Measurements from ENCODE around the gene JDP2.

JDP2 gene

DNA sequence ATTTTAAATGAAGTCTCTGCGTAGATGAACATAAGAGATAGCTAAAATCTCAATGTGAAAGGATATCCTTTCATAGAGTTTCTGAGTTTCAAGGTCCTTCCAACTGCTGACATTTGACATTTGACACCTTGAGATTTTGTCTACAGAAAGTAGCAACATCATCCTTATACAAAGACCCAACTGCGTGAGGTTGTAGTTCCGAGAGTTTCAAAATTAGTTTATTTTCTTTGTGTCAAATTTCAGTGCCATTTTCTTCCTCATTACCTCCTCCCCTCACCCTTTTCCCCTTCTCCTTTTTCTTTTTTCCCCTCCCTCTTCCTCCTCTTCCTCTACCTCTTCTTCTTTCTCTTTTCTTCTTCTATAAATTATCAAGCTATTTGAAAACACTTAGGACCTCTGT is 67.6 kb downstream of the JDP2 start:
- DNase-seq = no peak
- in situ Hi-C loops (cut with HindIII; ENCODE audit: low pct_ligation_motif_present, low pct_unique_long_range_greater_than_20kb, low sequenced_read_pairs) = no loop called here

DNA sequence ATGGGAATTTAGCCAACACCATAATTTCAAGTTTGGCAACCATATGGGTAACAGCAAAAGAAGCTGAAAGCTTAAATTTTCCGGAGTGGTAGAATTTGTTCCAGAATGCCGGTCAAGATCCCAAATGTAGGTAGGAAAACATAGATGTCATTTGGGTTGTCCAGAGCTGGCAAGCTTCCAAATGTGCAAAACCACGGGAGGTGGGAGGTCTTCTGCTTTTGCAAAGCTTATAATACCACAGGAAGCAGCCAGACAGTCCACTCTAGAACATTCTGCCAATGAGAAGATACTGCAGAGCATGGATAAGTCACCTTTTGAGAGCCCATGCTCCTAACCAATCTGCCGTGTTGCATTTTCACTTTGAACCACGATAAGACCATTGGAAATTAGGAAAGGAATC is 68.1 kb downstream of the JDP2 start:
- no peak for DNase-seq
- in situ Hi-C loops (cut with HindIII; ENCODE audit: low pct_ligation_motif_present, low pct_unique_long_range_greater_than_20kb, low sequenced_read_pairs) = no loop called here

DNA sequence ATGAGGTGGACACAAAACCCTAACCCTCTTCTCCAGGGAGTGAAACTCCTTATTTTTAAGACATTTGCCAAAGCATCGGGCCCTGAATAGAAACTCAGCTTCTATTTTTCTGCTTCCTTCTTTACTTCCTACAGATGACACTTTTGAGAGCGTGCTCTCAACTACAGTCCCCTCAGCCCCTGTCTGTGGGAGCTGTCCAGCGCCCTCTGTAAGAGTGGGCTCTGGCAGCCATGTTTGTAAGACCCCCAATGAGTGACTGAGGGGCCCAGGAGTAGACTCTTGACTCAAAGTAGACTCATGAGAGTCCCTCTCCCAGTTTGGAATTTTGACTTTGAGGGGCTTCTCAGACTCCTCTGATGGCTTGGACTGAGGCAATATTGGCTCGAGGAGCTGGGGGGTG is 68.9 kb downstream of the JDP2 start:
- no peak for DNase-seq
- in situ Hi-C loops (cut with HindIII; ENCODE audit: low pct_ligation_motif_present, low pct_unique_long_range_greater_than_20kb, low sequenced_read_pairs) = no loop called here

DNA sequence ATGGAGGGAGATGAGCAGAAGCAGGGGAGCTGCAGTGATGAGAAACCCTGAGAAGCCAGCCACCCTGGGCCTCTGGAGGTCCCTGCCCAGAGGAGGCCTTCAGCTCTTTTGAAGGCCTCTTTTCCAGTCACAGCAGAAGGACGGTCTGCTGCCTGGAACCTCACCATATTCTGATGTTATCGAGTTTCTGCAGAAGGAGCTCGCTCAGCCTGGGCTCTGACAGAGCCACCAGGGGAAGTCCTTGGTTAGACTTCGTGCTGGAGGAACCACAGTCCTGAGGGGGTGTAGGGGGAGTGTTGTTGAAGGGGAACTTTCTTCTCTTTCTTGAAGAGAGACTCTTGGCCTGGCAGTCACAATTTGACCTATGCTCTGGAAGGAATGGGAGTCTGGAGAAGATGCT is 69.4 kb downstream of the JDP2 start:
- no peak for DNase-seq
- in situ Hi-C loops (cut with HindIII; ENCODE audit: low pct_ligation_motif_present, low pct_unique_long_range_greater_than_20kb, low sequenced_read_pairs) = no loop called here

DNA sequence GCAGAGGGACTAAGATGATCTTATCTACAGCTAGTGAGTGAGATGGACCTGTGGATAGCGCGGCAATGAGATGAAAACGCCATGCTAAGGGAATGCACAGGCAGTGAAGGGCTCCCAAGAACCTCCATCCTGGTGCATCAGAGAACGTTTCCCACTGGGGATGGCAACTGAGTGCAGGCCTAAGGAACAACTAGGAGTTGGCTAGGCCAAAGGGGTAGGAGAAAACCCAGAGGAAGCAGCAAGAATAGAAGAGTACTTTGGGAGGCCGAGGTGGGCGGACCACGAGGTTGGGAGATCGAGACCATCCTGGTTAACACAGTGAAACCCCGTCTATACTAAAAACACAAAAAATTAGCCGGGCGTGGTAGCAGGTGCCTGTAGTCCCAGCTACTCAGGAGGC is 69.9 kb downstream of the JDP2 start:
- DNase-seq = no peak
- in situ Hi-C loops (cut with HindIII; ENCODE audit: low pct_ligation_motif_present, low pct_unique_long_range_greater_than_20kb, low sequenced_read_pairs) = no loop called here

DNA sequence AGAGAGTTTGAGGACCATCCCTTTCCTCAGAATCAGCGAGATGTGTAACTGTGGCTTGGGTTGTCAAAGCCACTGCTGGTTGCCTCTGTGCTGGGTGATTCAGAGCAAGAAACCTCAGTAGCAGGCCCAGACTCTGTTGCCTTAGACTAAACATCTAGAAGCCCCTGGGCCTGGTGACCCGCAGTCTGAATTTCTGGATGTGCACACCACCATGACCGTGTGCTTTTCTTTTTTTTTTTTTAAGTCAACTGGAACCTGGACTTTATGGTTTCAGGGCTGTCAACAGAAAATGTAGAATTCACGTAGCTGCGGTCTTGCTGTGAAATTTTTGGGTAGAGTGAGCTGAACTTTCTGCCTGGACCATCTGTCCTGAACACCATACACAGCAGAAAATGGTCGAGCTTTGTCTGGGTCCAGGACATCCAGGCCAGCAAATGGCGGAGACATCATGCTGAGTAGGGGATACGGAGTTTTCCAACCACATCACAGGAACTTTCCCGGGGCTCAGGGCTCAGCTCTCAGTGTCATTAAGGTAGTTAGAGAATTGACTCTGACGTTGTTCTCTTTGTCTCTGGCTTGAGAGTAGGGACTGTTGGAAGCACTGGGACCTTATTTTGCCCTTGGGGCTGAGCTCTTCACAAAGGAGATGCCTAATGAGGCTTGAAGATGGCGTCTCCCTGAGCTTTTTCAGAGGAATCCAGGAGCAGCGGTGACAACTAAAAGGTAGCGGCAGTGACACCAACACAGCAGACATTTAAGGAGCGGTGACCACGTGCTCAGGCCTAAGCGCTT is 71.5 kb downstream of the JDP2 start:
- DNase-seq = no peak
- in situ Hi-C loops (cut with HindIII; ENCODE audit: low pct_ligation_motif_present, low pct_unique_long_range_greater_than_20kb, low sequenced_read_pairs) = no loop called here

DNA sequence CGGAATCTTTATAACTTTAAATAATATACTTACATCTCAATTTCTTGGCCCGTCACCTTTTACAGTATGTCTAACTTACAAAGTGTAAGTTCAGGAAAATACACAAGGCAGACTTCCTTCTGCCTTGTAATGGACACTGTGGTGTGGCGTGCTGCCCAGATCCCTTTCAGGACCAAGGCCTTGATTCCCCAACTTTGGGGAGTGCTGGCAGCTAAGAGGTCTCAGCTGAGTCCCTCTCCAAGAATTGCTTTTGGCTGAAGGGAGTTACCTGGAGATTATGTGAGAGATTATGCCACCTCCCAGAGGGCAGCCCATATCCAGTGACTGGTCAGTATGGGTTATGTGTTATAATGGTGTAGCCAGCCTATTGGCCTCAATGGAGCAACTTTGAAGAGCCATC is 73.3 kb downstream of the JDP2 start:
- in situ Hi-C loops (cut with HindIII; ENCODE audit: low pct_ligation_motif_present, low pct_unique_long_range_greater_than_20kb, low sequenced_read_pairs) = no loop called here
- no peak for DNase-seq

DNA sequence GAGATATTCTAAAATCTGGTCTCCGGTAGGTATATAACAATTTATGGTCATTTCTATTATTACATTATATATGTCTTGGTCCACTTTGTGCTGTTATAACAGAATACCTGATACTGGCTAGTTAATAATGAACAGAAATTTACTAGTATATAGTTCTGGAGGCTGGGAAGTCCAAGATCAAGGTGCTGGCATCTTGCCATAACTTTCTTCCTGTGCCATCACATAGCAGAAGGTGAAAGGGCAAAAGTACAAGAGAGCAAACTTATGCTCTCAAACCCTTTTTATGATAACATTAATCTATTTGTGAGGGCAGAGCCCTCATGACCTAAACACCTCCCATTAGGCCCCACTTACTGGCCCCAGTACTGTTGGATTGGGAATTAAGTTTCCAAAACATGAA is 76.6 kb downstream of the JDP2 start:
- in situ Hi-C loops (cut with HindIII; ENCODE audit: low pct_ligation_motif_present, low pct_unique_long_range_greater_than_20kb, low sequenced_read_pairs) = no loop called here
- DNase-seq = no peak

DNA sequence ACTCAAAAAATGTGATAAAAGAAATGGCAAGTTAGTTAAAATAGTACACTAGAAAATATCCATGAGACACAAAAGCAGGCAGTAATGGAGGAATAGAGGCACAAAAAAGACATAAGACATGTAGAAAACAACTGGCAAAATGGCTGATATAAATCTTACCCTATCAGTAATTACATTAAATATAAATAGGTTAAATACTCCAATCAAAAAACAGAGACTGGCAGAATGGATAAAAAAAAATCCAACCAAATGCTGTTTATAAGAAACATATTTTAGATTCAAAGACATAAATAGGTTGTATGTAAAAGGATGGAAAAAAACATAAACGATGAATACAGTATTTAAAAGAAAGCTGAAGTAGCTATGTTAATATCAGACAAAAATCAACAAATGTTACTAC is 79.1 kb downstream of the JDP2 start:
- no peak for DNase-seq
- in situ Hi-C loops (cut with HindIII; ENCODE audit: low pct_ligation_motif_present, low pct_unique_long_range_greater_than_20kb, low sequenced_read_pairs) = no loop called here

DNA sequence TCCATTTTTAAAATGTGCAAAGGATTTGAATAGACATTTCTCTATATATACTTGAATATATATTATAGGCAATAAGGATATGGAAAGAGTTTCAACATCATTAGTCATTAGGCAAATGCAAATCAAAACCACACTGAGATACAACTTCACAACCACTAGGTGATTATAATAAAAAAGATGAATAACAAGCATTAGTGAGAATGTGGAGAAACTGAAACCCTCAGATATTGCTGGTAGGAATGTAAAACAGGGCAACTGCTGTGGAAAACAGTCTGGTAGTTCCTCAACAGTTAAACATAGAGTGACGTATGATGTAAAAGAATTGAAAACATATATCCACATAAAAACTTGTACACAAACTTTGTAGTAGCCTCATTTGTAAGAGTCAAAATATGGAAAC is 82.7 kb downstream of the JDP2 start:
- in situ Hi-C loops (cut with HindIII; ENCODE audit: low pct_ligation_motif_present, low pct_unique_long_range_greater_than_20kb, low sequenced_read_pairs) = no loop called here
- no peak for DNase-seq

DNA sequence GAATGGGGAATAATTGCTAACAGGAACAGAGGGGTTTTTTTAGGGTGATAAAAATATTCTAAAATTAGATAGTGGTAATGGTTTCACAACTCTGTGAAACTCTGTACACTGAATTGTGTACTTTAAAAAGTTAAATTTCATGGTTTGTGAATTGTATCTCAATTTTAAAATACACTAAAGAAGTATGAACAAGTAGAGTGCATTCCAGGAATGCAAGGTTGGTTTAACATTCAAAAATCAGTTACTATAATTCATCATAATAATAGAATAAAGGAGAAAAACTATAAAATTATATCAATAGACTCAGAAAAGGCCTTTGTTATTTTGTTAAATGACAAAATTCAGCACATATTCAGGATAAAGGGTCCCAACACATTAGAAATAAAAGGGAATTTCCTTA is 83.4 kb downstream of the JDP2 start:
- in situ Hi-C loops (cut with HindIII; ENCODE audit: low pct_ligation_motif_present, low pct_unique_long_range_greater_than_20kb, low sequenced_read_pairs) = no loop called here
- no peak for DNase-seq

DNA sequence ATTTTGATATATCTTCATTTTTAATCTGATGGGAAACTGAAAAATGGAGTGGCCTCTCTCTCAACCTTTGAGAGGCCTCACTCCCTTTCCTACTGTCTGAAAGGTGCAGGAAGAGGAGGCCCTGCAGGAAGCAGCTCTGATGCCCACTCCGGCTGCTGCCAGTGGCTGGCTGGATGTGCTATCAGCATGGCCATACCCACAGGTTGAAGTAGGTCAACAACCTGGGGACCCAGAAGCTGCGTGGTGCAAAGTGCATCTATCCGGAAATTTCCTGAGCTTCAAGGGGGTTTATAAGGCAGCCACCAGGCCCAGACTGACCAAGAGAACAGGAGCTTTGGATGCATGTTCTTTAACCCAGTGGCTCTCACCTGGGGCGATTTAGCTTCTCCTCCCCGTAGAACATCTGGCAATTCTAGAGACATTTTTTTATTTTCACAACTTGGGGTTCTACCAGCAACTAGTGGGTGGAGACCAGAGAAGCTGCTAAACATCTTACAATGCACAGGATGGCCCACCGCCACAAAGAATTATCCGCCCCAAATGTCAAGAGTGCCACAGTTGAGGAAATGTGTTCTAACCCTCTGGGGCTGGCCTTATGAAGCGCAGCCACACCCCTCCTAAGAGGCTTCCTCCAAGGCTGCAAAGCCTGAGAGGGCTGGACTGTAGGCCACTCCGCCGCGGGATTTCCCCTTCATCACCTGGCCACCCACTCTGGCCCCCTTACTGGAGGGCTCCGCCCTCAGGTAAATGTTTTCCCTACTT is 86.3 kb downstream of the JDP2 start:
- in situ Hi-C loops (cut with HindIII; ENCODE audit: low pct_ligation_motif_present, low pct_unique_long_range_greater_than_20kb, low sequenced_read_pairs) = no loop called here
- no peak for DNase-seq

DNA sequence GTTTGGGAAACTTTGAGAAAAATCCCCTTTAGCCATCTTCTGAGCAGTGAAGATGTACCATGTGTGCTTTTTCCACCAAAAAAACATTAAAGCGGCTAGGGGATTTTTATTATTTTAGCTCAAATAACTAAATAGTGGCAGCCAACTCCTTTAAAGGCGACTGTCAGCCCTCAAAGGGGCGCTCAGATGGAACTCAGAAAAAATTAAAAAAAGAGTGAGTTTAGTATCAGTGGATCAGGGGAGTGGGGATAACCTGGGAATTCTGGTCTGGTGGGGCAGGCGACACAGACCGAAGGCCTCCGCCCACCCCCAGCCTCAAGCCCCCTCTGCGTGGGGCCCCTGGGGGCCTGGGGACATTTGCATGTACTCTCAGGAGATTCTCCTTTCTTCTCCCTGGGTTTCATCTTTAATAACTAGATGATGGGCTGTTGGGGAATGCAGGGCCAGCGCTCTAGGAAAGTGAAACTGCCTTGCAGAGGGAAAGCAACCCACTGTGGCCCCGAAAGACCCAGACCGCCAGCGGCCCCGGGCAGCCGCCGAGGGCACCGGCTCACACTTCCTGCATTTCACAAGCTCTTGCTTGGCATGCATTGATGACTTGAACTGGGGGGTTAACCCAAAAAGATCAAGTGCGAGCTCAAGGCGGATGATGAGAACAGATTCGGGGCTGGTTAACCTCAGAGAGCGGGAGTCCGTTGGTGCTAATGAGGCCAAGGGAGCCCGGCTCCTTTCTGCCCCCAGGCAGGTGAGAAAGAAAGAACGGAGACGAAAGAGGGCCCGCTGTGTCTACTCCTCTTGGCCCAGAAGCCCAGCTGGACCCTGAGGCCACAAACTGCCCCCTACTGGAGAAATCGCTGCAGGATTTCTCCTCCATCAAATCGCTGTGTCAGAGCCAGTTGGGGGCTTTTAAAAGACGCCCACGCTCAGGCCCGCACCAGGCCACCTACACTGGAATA is 87.1 kb downstream of the JDP2 start:
- in situ Hi-C loops (cut with HindIII; ENCODE audit: low pct_ligation_motif_present, low pct_unique_long_range_greater_than_20kb, low sequenced_read_pairs) = no loop called here
- no peak for DNase-seq

DNA sequence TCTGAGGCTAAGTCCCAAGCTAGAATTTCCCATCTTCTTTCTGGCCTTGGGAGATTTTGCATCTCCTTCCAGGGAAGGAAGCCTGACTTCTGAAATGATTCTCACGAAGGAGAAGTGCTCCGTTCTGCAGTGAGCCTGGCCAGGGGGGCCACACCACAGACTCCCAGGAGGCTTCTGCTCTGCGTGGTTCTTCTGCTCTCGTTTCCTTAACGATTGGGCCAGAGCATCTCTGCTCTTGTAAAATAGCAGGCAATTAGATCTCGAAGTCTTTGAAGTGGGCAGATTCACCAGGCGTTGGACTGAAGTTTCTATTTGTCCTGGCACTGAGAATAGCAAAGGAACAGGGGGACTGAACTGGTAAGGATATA is 87.8 kb downstream of the JDP2 start:
- DNase-seq = no peak
- in situ Hi-C loops (cut with HindIII; ENCODE audit: low pct_ligation_motif_present, low pct_unique_long_range_greater_than_20kb, low sequenced_read_pairs) = no loop called here

DNA sequence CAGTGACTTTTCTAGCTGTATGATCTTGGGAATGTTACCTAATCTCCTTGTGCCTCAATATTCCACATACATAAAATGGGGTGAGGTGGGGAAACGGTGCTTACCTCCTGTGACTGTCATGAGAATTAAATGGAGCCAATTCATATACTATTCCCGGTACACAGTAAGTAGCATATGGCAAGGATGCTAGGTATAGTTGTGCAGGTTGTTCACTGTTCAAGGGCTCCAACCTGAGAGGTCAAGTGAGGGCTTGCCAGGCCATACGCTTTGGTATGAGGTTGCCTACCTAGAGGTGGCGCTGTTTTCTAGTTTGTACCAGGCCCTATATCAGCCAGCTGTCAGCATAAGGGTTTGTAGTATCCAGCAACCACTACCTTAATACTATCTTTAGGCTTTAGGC is 90.8 kb downstream of the JDP2 start:
- DNase-seq = peak; percentile 13
- in situ Hi-C loops (cut with HindIII; ENCODE audit: low pct_ligation_motif_present, low pct_unique_long_range_greater_than_20kb, low sequenced_read_pairs) = no loop called here

DNA sequence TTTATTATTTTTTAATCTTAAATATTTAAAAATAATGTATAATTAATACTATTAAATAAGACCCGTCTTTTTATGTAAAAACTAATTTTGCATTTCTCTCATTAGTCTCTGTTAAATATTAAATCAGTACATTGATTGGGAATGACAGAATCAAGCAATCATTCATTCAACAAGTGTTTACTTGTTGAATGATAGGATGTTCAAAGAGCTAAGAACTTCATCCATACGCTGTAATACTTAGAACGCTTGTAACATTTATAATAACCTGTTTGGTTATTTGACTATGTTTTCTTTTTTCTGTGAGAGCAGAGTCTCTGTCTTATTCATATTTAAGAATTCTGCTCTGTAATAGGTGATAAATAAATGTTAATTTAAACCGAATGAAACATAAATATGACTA is 91.6 kb downstream of the JDP2 start:
- no peak for DNase-seq
- in situ Hi-C loops (cut with HindIII; ENCODE audit: low pct_ligation_motif_present, low pct_unique_long_range_greater_than_20kb, low sequenced_read_pairs) = no loop called here

DNA sequence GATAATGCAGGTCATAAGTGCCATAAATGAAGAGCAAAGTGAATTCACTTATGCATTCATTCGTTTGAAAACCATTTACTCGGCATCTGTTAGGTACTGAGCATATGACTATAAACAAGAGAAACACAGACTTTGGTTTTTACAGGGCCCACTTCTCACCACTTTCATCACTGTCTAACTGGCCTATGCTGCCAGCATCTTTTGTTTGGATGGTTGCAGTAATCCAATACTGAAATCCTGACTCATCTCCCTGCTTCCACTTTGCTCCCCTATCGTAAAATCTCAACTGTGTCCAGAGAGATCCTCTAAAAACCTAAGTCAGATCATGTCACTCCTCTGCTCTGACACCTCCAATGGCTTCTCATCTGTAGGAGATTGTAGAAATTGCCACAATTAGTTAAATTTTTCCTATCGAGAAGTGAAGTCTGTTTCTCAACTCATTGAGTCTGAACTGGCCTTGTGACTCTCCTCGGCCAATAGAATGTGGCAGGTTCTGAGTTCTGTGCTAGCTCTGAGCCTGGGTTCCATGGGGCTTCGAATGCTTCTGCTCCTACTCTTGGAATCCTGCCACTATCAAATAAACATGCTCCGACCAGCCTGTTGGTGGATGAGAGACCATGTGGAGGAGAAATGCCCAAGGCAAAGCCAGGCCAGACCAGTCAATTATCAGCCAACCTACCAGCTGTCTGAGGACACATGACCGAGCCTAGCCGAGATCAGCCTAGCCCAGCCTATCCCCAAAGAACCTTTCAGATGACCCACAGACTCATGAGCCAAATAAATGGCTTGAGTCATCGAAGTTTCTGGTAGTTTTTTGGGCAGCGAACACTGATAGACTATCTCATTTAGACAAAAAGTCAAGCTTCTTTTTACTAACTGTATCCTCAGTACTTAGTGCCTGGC is 92.3 kb downstream of the JDP2 start:
- in situ Hi-C loops (cut with HindIII; ENCODE audit: low pct_ligation_motif_present, low pct_unique_long_range_greater_than_20kb, low sequenced_read_pairs) = no loop called here
- DNase-seq = no peak

DNA sequence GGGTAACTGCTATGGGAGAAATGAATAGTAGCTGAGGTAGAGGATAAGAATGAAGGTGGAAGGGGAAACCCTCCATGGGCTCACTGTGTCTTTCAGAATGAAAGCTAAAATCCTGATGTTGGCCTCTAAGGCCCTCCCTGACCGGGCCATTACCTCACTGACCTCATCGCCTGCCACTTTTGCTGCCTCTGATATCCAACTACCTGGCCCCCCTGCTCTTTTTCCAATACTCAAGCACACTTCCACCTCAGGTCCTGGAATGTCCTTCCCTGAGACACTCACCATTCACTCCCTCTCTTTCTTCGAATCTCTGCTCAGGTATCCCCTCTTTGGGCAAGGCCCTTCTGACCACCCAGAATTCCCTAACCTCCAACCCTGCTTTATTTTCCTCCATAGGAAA is 93.0 kb downstream of the JDP2 start:
- in situ Hi-C loops (cut with HindIII; ENCODE audit: low pct_ligation_motif_present, low pct_unique_long_range_greater_than_20kb, low sequenced_read_pairs) = no loop called here

More for the DNA sequence above, 93.0 kb downstream of the JDP2 start:
- no peak for DNase-seq

All from ACHN (cell line).